ENCODE data around the gene TMEM40.

DNA sequence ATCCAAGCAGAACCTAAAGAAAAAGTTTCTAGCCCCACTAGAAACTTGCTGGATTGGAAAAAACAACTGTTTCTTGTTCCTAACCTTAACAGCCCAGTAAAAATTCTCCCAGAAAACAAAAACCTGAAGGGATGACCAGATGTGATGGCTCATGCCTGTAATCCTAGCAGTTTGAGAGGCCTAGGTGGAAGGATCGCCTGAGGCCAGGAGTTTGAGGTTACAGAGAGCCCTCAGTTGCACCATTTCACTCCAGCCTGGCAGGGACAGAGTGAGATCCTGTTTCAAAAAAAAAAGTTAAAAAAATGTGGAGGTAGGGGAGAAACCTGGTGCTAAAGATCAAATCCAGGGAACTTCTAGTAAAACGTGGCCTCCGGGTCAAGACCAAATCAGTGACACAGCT is 56.6 kb downstream of the TMEM40 start:
- TF ChIP-seq, protein P1, sequence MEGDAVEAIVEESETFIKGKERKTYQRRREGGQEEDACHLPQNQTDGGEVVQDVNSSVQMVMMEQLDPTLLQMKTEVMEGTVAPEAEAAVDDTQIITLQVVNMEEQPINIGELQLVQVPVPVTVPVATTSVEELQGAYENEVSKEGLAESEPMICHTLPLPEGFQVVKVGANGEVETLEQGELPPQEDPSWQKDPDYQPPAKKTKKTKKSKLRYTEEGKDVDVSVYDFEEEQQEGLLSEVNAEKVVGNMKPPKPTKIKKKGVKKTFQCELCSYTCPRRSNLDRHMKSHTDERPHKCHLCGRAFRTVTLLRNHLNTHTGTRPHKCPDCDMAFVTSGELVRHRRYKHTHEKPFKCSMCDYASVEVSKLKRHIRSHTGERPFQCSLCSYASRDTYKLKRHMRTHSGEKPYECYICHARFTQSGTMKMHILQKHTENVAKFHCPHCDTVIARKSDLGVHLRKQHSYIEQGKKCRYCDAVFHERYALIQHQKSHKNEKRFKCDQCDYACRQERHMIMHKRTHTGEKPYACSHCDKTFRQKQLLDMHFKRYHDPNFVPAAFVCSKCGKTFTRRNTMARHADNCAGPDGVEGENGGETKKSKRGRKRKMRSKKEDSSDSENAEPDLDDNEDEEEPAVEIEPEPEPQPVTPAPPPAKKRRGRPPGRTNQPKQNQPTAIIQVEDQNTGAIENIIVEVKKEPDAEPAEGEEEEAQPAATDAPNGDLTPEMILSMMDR (IDR thresholded peaks at IDR 0.05), result no peak
- TF ChIP-seq EZH2 (IDR thresholded peaks at IDR 0.05; ENCODE audit: borderline replicate concordance, insufficient read depth, low read depth, low read length, poor library complexity, severe bottlenecking), result no peak

All from B cell (primary cell).